GM21423 (cell line): ENCODE data around the gene ANTKMT.
"Not testable (repeated sequence)": the region's sequence is repeated elsewhere in the genome, so short reads cannot be mapped to it uniquely, and the experiment has no call there.

Experiments used
- ATAC-seq: cut with Tn5 transposase; IDR thresholded peaks from one replicate; pipeline ENCODE4 v1.9.1; 2021; ENCODE audit warnings: mild to moderate bottlenecking, moderate library complexity; ENCODE audit not compliant: unreplicated experiment

Gene ANTKMT

DNA sequence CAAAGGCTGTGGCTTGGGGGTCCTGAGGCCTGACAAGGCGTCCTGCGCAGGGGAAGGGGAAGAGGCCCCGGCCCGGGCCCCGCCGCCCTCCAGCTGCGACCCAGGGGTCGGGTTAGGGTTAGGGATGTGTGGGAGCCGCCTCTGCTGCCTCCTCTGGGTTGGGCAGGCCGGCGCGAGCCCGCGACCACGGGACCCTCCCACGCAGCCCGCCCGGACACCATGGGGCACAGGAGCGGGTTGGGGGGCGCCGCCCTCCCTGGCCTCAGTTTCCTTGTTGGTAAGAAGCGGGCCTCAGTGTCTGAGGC is 19.5 kb downstream of the ANTKMT start:
- ATAC-seq, result peak; percentile 10

DNA sequence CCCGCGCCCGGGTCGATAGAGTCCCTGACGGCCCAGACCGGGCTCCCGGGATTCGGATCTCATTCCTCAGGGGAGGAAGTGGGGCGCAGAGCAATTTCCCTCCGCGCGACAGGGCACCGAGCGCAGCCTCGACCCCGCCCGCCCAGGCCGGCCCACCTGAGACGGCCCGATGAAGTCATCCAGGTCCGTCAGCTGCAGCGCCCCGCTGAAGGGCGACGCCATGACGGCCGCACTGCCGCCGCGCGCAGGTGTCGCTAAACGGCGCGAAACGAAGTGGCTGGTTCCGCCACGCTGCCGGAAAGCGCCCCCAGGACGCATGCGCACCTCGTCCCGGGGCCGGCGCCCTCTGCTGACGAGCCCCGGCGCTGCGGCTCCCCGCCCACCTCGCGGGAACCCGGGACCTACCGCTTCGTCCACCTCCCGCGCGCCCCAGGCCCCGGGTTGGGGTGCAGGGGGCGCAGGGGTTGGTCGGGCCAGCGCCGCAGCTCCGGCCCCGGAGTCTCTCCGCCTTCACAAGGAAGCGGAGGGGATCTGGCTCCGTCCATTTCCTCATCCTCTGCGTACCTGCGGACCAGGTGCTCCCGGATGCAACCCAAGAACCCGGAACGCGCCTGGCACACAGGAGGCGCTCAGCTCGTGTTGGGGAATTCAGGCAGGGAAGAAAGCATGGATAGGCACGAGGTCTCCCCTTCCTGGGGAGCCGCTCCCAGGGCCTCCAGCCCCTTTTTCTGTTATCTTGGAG is 20.0 kb downstream of the ANTKMT start, which contains the start of gene CIAO3:
Gene CIAO3, minus strand, starts transcription at position 234 of the 742 bp plus-strand sequence. Its CDS starts 12 bp downstream, at position 222.
- ATAC-seq, result peak; percentile 80

DNA sequence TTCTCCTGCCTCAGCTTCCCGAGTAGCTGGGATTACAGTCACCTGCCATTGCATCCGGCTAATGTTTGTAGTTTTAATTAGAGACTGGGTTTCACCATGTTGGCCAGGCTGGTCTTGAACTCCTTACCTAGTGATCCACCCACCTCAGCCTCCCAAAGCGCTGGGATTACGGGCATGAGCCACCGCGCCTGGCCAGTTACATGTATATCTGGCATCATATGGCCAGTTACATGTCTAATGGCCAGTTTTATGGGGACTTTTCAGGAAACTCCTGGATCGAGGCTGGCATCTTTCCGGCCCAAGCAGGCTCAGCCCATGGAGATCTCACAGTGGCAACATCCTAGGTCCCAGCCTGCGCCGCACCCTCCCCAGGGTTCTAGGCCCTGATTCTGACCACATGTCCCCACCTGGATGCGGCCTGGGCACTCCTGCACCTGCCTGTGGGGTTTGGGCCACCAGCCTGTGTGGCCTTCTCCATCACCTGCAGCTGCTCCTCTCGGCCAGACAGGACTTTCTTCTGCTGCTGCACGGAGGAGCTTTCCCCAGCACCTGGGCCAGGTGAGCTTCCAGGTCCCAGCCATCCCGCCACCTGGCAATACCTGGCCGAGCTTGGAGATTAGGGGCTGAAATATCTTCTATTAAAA is 21.2 kb downstream of the ANTKMT start:
- ATAC-seq, result no peak

DNA sequence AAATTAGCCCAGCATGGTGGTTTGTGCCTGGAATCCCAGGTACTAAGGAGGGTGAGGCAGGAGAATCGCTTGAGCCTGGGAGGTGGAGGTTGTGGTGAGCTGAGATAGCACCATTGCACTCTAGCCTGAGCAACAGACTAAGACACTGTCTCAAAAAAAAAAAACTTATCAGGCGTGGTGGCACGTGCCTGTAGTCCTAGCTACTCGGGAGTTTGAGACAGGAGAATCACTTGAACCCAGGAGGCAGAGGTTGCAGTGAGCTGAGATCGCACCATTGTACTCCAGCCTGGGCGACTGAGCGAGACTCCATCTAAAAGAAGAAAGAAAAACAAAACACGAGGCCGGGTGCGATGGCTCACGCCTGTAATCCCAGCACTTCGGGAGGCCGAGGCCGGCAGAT is 21.9 kb downstream of the ANTKMT start:
- not testable (repeated sequence) for ATAC-seq

DNA sequence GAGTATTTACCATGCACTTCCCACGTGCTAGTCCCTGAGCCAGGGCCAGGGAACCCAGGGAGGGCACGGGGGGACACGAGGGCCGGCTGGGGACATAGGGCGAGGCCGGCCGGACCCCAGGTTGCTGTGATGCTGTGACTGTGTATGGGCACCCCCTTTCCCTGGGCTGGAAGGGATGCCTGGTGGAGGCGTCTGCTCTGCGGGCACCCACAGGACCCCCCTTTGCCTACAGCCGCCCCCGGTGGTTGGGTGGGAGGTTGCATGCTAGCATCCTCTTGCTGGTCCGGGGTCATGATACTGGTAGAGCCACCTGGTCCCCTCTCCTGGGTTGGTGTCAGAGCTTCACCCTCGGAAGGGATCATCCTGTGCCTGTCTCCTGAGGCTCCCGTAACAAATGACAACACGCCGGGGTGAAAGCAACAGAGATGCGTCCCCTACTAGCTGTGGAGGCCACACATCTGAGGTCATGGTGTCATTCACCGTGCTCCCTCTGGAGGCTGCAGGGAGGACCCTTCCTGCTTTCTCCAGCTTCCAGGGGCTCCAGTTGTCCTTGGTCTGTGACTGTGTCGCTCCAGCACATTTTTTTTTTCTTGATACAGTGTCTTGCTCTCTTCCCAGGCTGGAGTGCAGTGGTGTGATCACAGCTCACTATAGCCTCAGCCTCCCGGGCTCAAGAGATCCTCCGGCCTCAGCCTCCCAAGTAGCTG is 23.0 kb downstream of the ANTKMT start:
- ATAC-seq, result no peak

DNA sequence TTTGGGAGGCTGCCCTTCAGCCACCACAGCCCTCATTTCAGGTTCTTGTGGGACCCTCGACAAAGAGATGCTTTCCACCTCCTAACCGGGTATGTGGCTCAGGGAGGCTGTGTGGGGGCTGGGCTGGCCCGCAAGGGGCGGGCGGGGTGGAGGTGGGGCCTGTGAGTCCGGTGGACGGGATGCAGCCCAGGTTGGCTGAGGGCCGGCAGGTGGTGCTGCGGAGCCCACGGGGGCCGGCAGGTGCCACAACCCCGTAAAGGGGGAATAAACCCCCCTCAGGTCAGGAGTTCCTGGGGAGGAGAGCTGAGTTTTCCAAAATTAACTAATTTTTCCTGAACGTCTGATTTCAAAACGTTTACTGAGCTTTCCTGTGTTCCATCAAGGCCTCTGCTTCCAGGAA is 24.8 kb downstream of the ANTKMT start:
- no peak for ATAC-seq

DNA sequence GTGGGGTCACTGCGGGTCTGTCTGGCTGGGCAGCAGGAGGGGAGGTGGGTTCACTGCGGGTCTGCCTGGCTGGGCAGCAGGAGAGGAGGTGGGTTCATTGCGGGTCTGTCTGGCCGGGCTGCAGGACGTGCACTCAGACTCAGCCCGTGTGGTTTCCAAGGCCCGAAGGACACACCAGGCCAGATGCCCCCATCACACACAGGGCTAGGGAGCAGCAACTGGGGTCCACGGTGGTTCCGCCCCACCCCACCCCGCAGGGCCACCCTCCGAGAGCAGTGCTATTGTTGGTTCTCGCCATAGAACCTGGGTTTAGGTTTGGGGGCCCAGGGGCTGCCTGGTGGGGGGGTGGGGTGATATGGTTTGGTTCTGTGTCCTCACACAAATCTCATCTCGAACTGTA is 25.7 kb downstream of the ANTKMT start:
- no peak for ATAC-seq

DNA sequence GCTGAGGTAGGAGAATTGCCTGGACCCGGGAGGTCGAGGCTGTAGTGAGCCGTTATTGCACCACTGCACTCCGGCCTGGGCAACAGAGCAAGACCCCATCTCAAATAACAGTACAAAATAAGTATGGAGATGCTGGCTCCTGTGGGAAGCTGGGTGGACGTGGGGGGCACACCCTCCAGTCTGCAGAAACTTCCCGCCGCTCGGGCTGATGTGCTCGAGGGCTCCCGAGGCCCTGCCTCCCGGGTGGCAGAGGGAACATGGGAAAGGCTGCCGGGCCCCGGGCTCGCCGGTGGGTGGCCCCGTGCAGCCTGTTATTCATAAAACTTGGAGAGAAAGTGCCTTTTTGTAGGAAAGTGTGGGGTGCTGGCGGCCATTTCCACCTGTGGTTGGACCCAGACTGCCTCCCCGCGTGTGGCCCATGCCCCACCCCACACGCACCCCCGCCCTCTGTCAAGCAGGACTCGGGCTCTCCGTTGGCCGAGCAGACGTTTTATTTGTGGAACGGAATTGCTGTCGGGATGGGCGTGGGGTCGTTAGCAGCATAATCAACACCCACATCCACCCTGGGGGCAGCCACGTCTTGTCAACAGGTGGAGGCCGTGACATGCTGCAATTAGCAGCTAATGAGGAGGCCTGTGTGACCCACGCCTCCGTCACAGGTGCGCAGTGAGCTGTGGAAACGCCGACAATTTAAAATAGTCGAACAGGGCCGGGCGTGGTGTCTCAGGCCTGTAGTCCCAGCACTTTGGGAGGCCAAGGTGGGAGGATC is 27.2 kb downstream of the ANTKMT start:
- ATAC-seq, result no peak

DNA sequence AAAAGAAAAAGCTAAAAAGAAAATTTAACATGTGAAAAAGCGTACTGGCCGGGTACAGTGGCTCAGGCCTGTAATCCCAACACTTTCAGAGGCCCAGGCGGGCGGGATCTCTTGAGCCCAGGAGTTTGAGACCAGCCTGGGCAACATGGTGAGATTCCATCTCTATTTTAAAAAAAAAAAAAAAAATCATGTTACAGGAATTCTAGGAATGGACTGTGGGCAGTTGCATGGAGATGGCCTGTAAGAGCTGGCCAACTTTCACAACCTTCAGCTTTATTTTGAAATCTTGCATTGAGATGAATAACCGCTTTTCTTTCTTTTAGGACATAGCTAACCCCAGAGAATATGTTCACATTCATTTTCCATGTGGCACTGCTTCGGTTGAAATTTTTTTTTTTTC is 28.1 kb downstream of the ANTKMT start:
- no peak for ATAC-seq

DNA sequence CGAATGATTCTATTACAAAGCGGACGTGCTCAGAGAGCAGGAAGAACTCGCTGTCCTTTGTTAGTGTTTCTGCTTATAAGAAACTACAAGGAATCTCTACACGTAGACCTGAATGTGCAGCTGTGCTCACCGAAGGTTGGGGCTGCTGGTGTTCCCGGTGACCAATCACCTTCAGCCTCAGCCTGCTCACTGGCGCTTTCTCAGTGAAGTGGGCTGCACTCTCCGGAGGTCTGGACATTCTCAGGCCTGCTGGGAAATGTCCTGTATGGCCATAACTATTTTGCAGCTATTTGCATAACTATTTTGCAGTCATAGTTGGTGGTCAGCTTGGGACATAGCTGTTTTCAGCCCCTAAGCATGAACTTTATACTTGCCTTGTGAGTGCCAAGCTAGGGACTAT is 29.5 kb downstream of the ANTKMT start:
- no peak for ATAC-seq

DNA sequence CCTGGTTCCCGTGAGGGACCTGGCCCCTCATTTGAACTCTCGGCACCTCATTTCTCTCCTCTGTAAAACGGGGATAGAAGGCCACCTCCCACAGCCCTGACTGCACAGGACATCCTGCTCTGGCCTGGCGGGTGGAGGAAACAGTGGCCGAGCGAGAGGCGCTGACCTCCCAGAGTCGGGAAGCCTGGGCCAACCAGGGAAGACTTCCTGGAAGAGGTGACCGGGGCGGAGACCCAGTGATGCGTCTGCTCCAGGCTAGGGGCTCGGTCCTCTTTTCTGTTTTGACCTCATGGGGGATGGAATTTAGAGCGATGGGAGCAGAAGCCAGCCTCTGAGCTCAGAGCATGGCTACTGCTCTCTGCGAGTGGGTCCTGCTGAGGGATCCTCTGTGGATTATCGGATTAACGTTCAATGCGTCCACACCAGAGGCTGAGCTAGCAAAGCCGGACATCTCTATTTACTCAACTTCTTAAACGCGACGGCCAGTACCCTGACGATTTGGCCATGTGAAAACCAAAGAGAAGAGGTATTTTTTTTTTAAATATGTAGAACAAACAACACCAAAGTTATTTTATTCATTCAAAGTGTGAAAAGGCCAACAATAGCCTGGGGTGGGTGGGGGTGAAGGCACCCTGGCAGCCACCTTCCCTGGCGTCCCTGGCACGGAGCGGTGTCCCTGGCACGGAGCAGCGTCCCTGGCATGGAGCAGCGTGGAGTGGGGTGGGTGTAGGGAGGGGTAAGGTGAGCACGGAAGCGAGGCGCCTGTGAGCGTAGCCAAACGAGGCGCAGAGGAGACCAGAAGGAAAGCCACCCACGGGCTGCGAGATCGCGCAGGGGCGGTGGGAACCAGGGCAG is 30.4 kb downstream of the ANTKMT start:
- no peak for ATAC-seq

DNA sequence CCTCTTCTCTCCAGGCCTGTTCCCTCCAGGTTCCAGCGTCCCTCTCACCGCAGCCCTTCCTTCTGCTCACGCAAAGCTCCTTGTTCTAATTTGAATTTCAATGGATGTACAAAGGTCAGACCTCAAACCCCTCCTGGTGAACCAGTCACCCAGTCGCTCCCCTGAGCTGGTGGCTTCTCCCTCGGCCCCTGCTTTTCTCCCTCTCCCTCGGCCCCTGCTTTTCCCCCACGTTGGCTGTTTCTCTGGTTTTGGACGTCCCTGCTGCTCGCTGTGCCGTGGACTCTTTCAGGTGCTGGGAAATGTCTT is 31.0 kb downstream of the ANTKMT start:
- ATAC-seq, result no peak

DNA sequence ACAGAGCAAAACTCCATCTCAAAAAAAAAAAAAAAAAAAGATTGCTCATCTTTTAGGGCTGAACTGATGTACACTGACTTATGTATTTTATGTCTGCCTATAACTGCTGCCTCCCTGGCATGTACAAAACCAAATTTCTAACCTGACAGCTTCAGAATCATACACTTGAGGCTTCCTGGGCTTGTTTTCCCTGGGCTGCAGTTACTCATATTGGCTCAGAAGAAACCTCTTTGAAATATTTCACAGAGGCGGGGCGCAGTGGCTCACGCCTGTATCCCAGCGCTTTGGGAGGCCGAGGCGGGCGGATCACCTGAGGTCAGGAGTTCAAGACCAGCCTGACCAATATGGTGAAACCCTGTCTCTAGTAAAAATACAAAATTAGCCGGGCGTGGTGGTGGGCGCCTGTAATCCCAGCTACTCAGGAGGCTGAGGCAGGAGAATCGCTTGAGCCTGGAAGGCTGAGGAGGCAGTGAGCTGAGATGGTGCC is 33.2 kb downstream of the ANTKMT start:
- ATAC-seq, result not testable (repeated sequence)

DNA sequence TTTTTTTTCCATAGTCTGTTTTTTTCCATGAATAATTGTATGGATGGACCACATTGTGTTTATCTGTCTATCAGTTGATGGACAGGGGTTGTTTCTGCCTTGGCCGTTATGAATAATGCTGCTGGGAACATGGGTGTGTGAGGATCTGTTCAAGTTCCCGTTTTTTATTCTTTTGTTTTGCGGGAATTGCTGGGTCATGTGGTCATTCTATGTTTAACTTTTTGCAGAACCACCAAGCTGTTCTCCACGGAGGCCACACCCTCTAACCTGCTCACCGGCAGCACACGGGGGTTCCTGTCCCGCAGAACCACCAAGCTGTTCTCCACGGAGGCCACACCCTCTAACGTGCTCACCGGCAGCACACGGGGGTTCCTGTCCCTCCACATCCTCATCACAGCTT is 33.7 kb downstream of the ANTKMT start:
- no peak for ATAC-seq

DNA sequence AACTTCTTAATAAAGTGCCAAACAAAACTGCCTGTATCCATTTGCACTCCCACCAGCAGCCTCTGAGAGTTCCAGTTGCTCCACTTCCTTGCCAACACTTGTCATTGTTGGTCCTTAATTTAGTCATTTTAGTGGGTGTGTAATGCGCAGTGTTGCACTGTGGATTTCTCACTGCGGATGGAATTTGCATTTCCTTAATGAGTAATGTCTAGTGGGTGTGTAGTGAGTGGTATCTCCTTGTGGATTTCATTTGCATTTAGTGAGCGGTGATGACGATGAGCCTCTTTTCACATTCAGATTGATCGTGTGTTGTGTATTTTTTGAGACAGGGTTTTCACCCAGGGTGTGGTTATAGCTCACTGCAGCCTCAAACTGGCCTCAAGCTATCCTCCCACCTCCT is 35.5 kb downstream of the ANTKMT start:
- no peak for ATAC-seq

DNA sequence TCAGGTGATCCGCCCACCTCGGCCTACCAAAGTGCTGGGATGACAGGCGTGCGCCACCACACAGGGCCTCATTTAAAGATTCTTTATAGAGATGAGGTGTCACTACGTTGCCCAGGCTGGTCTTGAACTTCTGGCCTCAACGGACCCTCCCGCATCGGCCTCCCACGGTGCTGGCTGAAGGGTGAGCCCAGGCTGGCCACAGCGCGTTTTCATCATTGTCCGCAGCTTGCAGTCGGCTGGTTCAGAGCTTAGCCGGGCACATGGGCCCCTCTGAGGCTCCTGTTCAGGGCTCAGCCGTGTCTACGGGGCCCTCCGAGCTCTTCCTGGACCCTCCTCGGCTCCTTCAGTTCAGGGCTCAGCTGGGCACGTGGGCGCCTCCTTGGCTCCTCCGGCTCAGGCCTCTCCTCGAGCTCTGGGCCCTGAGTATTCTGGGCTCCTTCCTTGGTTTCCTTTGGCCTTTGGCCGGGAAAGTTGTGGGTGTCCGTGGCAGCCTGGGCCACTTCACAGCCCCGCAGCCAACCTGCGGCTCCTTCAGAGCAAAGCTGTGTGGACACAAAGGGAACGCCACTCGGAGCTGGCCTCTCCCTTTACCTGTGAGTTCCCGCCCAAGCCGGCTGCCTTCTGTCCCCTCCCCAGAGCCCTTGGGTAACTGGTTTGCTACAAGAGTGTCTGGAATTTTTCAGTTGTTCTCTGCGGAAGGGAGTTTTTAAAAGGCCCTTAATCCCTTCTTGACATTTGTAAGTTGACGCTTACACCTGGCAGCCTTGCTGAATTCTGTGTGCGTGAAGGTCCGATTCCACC is 38.4 kb downstream of the ANTKMT start:
- ATAC-seq, result no peak

DNA sequence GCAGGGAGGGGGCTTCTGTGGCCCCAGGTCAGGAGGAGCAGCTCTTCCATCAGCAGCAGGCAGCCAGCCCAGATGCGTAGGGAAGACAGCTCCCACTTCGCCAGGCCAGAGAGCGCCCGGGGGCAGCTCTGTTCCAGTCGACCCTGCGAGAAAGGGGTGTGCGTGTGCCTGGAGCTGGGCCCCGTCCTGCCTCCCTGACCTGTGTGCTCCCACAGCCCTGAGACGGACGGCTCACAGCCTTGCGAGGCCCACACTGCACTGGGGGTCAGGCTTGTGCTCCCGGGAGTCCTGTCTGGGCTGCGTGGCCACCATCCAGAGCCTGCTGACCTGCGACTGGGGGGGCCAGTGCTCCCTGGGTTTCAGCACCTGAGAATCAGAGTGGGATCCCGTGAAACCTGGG is 39.1 kb downstream of the ANTKMT start:
- ATAC-seq, result no peak

DNA sequence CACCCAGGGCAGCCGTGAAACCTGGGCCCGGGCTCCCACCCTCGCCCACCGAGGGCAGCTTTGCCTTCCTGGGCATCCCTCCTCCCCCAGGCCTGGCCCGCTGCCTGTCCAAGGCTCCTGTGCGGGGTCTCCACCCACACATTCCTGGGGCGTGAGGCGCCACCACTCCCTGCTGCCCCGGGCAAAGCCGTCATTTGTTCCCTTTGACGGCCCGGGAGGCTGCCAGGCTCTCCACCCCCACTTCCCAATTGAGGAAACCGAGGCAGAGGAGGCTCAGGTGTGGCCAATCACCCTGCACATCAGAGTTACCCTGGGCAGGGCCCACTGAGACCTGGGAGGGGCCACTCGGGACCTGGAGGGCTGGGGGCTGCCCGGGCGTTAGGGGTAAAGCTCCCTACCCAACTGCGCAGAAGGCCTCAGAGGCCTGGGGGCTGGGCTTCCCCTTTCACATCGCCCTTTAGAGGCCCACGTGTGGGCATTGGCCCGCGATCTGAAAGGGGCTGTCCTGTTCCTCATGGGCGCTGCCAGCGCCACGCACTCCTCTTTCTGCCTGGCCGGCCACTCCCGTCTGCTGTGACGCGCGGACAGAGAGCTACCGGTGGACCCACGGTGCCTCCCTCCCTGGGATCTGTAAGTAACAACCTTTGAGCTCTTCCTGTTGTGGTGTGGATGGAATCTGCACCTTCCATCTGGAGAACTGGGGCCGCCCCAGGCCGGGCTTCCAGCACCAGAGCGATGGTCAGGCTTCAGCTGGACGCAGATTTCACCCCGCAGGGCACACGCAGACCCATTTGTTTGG is 39.8 kb downstream of the ANTKMT start, which contains the start of gene MSLN:
Gene MSLN, plus strand, starts transcription at position 190 of the 799 bp plus-strand sequence. CDS start 1,947 bp downstream, outside the sequence.
- ATAC-seq, result no peak
